Neural cell (in vitro differentiated cells): ENCODE results near the gene FUT9. TPM values are rescaled to one million over a fixed set of nuclear protein-coding genes. Genes with fewer than 3 reads are reported as not detected.

Experiments used
- H2AFZ ChIP-seq: fragments of 200-600, 300-800 bp; sonication (generic), shearing (Covaris generic); 2 replicates; pipeline ENCODE4 v1.6.0; 2014; ENCODE audit warnings: low read depth, mild to moderate bottlenecking, antibody characterized with exemption, low read length, moderate library complexity
- H3F3A ChIP-seq: fragments of 200-600 bp; shearing (Covaris generic); 2 replicates; pipeline ENCODE4 v1.6.1; 2016; ENCODE audit warnings: mild to moderate bottlenecking, moderate library complexity, mixed read lengths, antibody characterized with exemption, low read length; ENCODE audit not compliant: insufficient read depth, poor library complexity, severe bottlenecking
- H3K27ac ChIP-seq: fragments of 200-600, 300-800 bp; sonication (generic), shearing (Covaris generic); 2 replicates; pipeline ENCODE4 v1.5.1; 2014; ENCODE audit warnings: mild to moderate bottlenecking, low read length, moderate library complexity
- H3K27me3 ChIP-seq: fragments of 300-800, 200-600 bp; sonication (generic), shearing (Covaris generic); 2 replicates; pipeline ENCODE4 v1.6.0; 2014; ENCODE audit warnings: mild to moderate bottlenecking, low read depth, low read length, moderate library complexity; ENCODE audit not compliant: insufficient read depth
- H3K36me3 ChIP-seq: fragments of 300-800, 200-600 bp; sonication (generic), shearing (Covaris generic); 2 replicates; pipeline ENCODE4 v1.5.1; 2014; ENCODE audit warnings: mild to moderate bottlenecking, antibody characterized with exemption, low read length, moderate library complexity; ENCODE audit not compliant: insufficient read depth
- H3K4me2 ChIP-seq: fragments of 300-800, 200-600 bp; sonication (generic), shearing (Covaris generic); 2 replicates; pipeline ENCODE4 v1.6.0; 2014; ENCODE audit warnings: mild to moderate bottlenecking, low read length
- H3K4me3 ChIP-seq: fragments of 300-800, 200-600 bp; sonication (generic), shearing (Covaris generic); 2 replicates; pipeline ENCODE4 v1.5.1; 2014; ENCODE audit warnings: mild to moderate bottlenecking, low read length, moderate library complexity
- H3K79me2 ChIP-seq: fragments of 200-600 bp; shearing (Covaris generic); replicated peaks from 2 replicates; pipeline ENCODE4 v1.6.0; 2014; ENCODE audit warnings: mild to moderate bottlenecking, low read length, moderate library complexity; ENCODE audit not compliant: insufficient read depth
- H3K9ac ChIP-seq: fragments of 300-800, 200-600 bp; sonication (generic), shearing (Covaris generic); 2 replicates; pipeline ENCODE4 v1.6.1; 2016; ENCODE audit warnings: mild to moderate bottlenecking, low read length, mixed read lengths
- H3K9me2 ChIP-seq: fragments of 200-600 bp; shearing (Covaris generic); 2 replicates; pipeline ENCODE4 v1.6.1; 2016; ENCODE audit warnings: mild to moderate bottlenecking, low read length, mixed read lengths; ENCODE audit not compliant: insufficient read depth
- H3K9me3 ChIP-seq: fragments of 200-600, 300-800 bp; sonication (generic), shearing (Covaris generic); 2 replicates; pipeline ENCODE4 v1.6.1; 2016; ENCODE audit warnings: mild to moderate bottlenecking, mixed run types, low read length, moderate library complexity, mixed read lengths
- H4K20me1 ChIP-seq: fragments of 200-600 bp; shearing (Covaris generic); 2 replicates; pipeline ENCODE4 v1.6.1; 2016; ENCODE audit warnings: mild to moderate bottlenecking, mixed run types; ENCODE audit not compliant: insufficient read depth
- CTCF ChIP-seq: fragments of 450-650 bp; IDR thresholded peaks from 2 replicates; pipeline ENCODE4 v1.5.1; 2014; ENCODE audit warnings: antibody characterized with exemption, mild to moderate bottlenecking, moderate library complexity; ENCODE audit not compliant: poor library complexity, severe bottlenecking
- EP300 ChIP-seq: fragments of 450-650 bp; conservative IDR thresholded peaks from 2 replicates; pipeline ENCODE4 v1.6.1; 2014; ENCODE audit warnings: antibody characterized with exemption, mild to moderate bottlenecking, moderate library complexity; ENCODE audit not compliant: poor library complexity, severe bottlenecking
- EZH2 ChIP-seq: fragments of 200-600, 300-800 bp; shearing (Covaris generic), sonication (generic); IDR thresholded peaks from 2 replicates; pipeline ENCODE4 v1.6.1; 2014; ENCODE audit warnings: antibody characterized with exemption, low read length, borderline replicate concordance, mild to moderate bottlenecking; ENCODE audit not compliant: insufficient read depth, poor library complexity, severe bottlenecking
- MXI1 ChIP-seq: fragments of 450-650 bp; conservative IDR thresholded peaks from 2 replicates; pipeline ENCODE4 v1.6.1; 2014; ENCODE audit warnings: antibody characterized with exemption, mild to moderate bottlenecking; ENCODE audit not compliant: poor library complexity, severe bottlenecking
- POLR2AphosphoS5 ChIP-seq: IDR thresholded peaks from 2 replicates; pipeline ENCODE4 v1.6.1; 2012
- RAD21 ChIP-seq: fragments of 450-650 bp; conservative IDR thresholded peaks from 2 replicates; pipeline ENCODE4 v1.6.1; 2014; ENCODE audit warnings: antibody characterized with exemption, mild to moderate bottlenecking, moderate library complexity
- SMC3 ChIP-seq: fragments of 450-650 bp; conservative IDR thresholded peaks from 2 replicates; pipeline ENCODE4 v1.6.1; 2014; ENCODE audit warnings: antibody characterized with exemption, mild to moderate bottlenecking, moderate library complexity; ENCODE audit not compliant: poor library complexity
- TAF1 ChIP-seq: IDR thresholded peaks from 2 replicates; pipeline ENCODE4 v1.6.1; 2012; ENCODE audit warnings: low read depth
- polyA plus RNA-seq: library from polyadenylated mRNA; depleted of rRNA; stranded (reverse); fragments of >200 nt; gene quantifications from 2 replicates; pipeline ENCODE4 v1.2.3, GENCODE V29; 2014
- TF ChIP-seq, protein P1 (sequence below): IDR thresholded peaks from 2 replicates; pipeline ENCODE4 v1.6.1; 2012; ENCODE audit warnings: borderline replicate concordance

Gene FUT9
- polyA plus RNA-seq, 1 donor from 2014 or later: 18.5 TPM

DNA sequence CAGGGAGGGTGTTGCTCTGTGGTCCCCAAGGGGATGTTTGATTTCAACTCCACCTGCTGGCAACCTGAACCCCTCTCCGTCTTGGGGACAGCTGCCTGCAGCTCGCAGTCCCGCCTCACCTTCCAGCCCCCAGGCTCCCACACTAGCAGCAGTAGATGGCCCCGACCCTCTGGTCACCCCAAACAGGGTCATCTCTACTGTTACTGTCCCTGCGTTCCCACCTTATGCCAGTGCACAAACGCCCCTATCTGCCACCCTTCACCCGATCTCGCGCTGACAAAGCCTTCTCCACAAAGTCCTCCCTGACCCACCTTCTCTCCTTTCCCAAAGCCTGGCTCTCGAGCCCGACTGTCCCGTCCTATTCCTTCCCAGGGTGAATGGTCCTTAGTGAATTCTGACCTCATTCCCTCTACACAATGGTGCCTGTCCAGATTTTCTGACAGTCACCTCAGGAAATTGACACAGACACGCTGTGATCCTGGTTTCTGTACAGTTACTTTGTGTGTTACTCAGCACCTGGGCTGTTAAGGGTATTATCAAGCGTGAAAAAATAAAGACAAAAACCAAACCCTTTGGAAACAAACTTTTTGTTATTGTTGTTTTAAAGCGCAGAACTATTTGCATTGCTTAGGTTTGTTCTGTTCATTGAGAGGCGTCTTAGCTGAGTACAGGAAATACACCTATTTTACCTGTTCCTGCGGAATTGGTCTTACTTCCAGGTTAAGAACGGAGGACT, 728 bp downstream of the FUT9 start:
- Histone ChIP-seq H3K27ac (peak overlapping the region; percentile 84), H3K36me3 (no peaks in the 10 kb centered on the region), H3K9me2 (no peaks in the 10 kb centered on the region), H3K27me3 (no peaks in the 10 kb centered on the region), H3K9ac (peak overlapping the region; percentile 84), H4K20me1 (no peaks in the 10 kb centered on the region), H3K4me2 (peak overlapping the region; percentile 74), H2AFZ (peak overlapping the region; percentile 87), H3K4me3 (peak overlapping the region; percentile 81), H3K9me3 (no peaks in the 10 kb centered on the region), H3K79me2 (peaks cover 32% of the 10 kb centered on the region), H3F3A (no peaks in the 10 kb centered on the region)
- peak; percentile 34 for TF ChIP-seq SMC3
- TF ChIP-seq, protein P1, sequence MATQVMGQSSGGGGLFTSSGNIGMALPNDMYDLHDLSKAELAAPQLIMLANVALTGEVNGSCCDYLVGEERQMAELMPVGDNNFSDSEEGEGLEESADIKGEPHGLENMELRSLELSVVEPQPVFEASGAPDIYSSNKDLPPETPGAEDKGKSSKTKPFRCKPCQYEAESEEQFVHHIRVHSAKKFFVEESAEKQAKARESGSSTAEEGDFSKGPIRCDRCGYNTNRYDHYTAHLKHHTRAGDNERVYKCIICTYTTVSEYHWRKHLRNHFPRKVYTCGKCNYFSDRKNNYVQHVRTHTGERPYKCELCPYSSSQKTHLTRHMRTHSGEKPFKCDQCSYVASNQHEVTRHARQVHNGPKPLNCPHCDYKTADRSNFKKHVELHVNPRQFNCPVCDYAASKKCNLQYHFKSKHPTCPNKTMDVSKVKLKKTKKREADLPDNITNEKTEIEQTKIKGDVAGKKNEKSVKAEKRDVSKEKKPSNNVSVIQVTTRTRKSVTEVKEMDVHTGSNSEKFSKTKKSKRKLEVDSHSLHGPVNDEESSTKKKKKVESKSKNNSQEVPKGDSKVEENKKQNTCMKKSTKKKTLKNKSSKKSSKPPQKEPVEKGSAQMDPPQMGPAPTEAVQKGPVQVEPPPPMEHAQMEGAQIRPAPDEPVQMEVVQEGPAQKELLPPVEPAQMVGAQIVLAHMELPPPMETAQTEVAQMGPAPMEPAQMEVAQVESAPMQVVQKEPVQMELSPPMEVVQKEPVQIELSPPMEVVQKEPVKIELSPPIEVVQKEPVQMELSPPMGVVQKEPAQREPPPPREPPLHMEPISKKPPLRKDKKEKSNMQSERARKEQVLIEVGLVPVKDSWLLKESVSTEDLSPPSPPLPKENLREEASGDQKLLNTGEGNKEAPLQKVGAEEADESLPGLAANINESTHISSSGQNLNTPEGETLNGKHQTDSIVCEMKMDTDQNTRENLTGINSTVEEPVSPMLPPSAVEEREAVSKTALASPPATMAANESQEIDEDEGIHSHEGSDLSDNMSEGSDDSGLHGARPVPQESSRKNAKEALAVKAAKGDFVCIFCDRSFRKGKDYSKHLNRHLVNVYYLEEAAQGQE: no peak
- TF ChIP-seq RAD21: no peak
- TF ChIP-seq EP300: no peak
- no peak for TF ChIP-seq TAF1
- no peak for TF ChIP-seq POLR2AphosphoS5
- no peak for TF ChIP-seq MXI1
- TF ChIP-seq CTCF: peak; percentile 62
- TF ChIP-seq EZH2: no peak

- Histone ChIP-seq H3K9me3 (no peaks in the 10 kb centered on the region), H2AFZ (no peak overlapping the region), H3K36me3 (no peaks in the 10 kb centered on the region), H3K27ac (peak overlapping the region; percentile 84), H3K9me2 (no peaks in the 10 kb centered on the region), H3K9ac (peak overlapping the region; percentile 84), H3F3A (no peaks in the 10 kb centered on the region), H3K27me3 (no peaks in the 10 kb centered on the region), H3K79me2 (peaks cover 32% of the 10 kb centered on the region), H3K4me3 (peak overlapping the region; percentile 81), H4K20me1 (no peaks in the 10 kb centered on the region), H3K4me2 (peak overlapping the region; percentile 74)
- no peak for TF ChIP-seq EZH2
- TF ChIP-seq MXI1: no peak
- TF ChIP-seq, protein P1: no peak
- TF ChIP-seq CTCF: no peak
- no peak for TF ChIP-seq EP300
- no peak for TF ChIP-seq RAD21
- TF ChIP-seq POLR2AphosphoS5: no peak
- TF ChIP-seq SMC3: no peak
- TF ChIP-seq TAF1: no peak
These were observed 1.2 kb downstream of the FUT9 start for GRCh38 chr6:96017070-96017359.
